Epidermal melanocyte (primary cell): ENCODE results near the gene PACS1.
A peak's percentile ranks its signal among the peaks of the same experiment; 100 is the strongest.
"Not testable (repeated sequence)": the region's sequence is repeated elsewhere in the genome, so short reads cannot be mapped to it uniquely, and the experiment has no call there.

Source experiments
- DNase-seq: peaks from one replicate; pipeline ENCODE4 v3.0.0; 2011; ENCODE audit warnings: low spot score; ENCODE audit not compliant: insufficient read length

Gene PACS1

DNA sequence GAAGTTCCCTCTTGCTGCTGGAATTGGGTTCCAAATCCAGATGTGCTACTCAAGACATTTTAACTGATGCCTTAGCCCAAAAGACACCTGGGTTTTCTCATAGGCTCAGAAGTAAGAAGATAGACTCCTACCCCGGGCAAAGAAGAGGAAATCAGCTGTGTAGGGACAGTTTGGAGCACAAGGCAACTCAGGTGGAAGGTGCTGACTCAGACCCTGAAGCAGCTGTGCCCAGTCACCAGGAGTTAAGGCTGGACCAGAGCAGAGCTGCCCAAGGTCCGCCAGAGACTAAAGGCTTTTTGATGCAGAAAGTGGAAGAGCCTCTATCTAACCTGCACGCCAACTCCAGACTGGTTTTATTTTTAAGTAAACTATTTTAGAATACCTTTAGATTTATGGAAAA is 177.7 kb downstream of the PACS1 start:
- DNase-seq = no peak

DNA sequence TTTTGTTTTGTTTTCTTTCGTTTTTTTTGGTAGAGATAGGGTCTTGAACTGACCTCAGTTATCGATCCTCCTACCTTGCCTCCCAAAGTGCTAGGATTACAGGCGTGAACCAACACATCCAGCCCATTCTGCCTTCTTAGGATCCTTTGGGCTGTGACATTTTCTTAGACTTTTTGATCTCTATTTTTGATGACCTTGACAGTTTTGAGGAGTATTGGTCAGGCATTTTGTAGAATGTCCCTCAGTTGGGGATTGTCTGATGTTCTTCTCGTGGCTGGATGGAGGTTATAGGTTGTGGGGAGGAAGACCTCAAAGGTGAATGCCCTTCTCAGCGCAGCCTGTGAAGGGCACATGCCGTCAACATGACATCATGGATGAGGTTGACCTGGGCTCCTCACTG is 178.8 kb downstream of the PACS1 start:
- DNase-seq = no peak

DNA sequence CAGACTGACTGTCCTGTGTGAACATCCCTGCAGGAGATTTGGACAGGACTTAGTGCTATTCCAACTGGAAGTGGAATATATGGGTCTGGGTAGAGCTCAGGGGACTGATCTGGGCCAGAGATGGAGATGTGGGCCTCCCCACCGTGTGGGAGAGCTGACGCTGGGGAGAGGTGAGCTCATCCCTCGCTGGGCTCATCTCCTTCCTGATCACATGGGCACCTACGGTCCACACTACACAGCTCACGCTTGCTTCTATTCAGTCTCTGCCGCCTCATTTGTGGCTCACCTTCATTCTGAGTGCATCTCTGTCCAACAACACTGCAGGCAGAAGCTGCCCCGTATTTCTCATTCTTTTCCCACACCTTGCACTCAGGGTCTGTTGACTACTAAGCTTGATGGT is 181.7 kb downstream of the PACS1 start:
- no peak for DNase-seq

DNA sequence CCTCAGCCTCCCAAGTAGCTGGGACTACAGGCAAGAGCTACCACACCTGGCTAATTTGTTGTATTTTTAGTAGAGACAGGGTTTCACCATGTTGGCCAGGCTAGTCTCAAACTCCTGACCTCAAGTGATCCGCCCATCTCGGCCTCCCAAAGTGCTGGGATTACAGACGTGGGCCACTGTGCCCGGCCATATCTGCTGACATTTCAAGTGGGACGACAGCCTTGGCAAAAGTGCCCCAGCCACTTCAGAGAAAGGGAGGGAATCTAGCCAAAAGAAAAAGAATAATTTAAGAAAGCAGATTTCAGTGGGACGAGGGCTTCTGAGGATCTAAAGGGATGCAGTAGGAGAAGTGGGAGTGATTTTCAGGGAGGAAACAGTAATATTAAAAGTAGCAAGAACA is 183.0 kb downstream of the PACS1 start:
- not testable (repeated sequence) for DNase-seq

DNA sequence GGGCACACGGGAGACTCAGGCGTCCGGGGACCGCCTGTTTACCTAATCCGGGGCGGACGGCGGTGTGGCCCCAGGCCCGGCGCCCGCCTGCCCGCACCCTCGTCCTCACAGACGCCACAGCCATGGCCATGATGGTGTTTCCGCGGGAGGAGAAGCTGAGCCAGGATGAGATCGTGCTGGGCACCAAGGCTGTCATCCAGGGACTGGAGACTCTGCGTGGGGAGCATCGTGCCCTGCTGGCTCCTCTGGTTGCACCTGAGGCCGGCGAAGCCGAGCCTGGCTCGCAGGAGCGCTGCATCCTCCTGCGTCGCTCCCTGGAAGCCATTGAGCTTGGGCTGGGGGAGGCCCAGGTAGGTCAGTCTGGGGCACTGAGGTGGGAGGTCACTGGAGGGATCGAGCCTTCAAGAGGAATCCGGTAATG is 188.4 kb downstream of the PACS1 start:
- no peak for DNase-seq

DNA sequence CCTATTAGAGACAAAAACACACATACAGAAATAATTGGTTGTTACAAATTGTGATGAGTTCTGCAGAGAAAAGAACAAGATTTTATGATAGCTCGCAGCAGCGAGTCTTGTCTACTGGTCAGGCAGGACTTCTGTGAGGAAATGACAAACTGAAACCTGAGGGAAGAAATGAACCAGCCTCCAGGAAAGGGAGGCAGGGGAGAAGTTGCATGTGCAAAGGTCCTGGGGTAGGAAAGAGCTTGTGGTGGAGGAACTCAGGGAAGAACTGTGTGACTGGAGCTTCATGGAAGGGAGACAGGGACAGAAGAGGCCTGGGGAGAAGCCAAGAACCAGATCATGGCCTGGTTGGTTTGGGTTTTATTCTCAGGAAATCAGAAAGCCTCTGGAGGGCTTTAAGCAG is 189.2 kb downstream of the PACS1 start:
- DNase-seq = no peak

DNA sequence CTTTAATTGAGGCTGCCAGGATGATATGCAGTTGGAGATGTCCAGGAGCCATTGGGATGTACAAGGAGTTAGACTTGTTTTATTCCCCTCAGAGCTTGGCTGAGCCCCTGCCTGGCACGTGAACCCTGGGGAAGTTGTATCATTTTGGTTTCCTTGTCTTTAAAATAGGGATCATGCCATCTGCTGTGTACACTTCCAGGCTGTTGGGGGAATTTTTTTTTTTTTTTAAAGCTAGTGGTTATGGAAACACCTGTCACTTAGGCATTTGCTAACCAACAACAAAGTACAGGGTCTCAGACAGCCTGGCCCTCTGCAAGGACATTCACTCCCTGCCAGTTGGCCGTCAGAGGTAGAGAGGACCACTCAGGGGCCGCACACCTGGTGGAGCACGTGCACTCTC is 189.9 kb downstream of the PACS1 start:
- DNase-seq = no peak

DNA sequence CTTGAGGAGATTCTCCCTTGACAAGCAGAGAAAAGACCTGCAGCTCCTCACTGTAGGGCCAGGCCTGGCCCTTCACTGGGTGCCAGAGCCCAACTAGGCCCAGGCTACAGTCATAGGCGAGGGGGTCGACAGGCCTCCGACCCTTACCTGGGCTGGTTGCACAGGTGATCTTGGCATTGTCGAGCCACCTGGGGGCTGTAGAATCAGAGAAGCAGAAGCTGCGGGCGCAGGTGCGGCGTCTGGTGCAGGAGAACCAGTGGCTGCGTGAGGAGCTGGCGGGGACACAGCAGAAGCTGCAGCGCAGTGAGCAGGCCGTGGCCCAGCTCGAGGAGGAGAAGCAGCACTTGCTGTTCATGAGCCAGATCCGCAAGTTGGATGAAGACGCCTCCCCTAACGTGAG is 191.5 kb downstream of the PACS1 start:
- DNase-seq = no peak

DNA sequence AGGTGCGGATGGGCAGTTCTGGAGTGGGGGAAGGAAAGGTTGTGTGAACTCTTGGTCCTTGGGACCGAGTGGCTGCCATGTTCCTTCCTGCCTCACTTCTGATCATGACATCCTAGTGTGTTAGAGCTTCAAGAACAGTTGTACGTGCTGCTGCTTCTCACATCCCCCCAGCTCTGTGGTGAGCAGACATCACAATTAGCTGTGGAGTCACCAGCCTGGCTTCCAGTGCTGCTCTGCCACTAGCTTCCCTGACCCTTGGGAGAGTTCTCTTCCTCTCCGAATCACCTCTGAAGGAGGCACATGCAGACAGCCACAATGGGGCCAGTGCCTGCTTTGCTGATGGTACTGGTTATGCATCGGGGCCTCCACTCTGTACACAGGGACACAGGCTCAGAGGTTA is 192.1 kb downstream of the PACS1 start:
- no peak for DNase-seq

DNA sequence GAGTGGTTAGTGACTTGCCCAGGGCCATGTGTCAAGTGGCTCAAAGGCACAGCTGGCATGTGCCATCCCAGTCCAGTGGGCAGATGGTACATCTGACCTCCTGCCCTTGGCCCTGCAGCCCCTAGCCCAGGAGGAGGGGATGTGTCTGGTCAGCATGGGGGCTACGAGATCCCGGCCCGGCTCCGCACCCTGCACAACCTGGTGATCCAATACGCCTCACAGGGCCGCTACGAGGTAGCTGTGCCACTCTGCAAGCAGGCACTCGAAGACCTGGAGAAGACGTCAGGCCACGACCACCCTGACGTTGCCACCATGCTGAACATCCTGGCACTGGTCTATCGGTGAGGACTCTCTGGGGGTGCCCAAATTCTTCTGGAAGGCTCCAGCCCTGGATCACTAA is 192.6 kb downstream of the PACS1 start:
- no peak for DNase-seq

DNA sequence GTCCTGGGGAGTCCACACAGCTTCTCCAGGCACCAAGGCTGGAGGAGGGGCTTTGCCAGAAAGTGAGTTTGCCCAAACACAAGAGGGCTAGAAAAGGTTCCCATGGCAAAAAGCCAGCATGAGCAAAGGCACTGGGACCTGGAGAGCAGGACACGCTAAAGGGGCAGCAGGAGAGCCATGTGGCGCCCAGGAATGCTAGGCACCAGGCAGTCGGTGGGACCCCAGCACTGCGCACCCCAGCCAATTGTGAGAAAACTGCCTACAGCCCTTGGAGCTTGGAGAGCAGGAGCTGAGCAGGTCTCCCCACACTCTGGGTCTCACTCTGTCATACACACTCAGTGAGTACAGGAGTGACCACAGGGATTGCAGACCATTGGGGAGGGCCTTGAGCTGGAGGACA is 193.2 kb downstream of the PACS1 start:
- no peak for DNase-seq

DNA sequence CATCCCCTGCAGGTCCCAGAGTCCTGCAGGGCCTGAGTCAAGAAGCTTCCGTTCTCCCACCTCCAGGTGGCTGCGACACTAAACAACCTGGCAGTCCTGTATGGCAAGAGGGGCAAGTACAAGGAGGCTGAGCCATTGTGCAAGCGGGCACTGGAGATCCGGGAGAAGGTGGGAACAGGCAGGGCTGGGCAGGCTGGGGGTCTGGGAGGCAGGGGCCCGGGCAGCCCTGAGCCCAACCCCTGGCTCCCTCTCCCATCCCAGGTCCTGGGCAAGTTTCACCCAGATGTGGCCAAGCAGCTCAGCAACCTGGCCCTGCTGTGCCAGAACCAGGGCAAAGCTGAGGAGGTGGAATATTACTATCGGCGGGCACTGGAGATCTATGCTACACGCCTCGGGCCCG is 193.7 kb downstream of the PACS1 start:
- DNase-seq = no peak

DNA sequence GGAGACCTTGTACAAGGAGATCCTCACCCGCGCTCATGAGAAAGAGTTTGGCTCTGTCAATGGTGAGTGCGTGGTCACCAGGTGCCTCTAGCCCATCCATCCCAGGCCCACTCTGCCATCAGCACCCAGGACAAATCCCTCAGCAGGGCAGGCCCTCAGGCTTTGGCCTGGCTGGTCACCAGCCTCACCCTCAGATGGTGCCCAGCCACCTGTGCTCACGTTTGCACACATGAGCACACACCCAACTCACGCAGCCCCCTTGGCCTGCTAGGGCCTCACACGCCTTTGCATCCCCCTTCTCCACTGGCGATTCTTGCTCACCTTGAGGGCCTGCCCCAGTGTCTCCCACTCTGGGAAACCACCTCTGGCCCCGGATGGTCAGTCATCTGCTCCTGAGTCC is 194.3 kb downstream of the PACS1 start:
- no peak for DNase-seq

DNA sequence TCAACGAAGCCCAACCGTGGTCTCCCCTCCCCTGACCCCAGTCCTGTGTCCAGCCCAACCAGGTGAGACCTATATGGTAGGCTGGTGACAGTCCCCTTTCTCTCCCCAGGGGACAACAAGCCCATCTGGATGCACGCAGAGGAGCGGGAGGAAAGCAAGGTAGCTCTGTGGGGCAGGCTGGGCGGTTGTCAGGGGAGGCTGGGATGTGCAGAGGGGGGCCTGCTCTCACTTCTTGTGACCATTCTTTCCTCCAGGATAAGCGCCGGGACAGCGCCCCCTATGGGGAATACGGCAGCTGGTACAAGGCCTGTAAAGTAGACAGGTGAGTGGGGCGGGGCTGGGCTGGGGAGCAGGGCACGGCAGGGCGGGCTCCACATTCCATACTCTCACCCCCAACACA is 194.8 kb downstream of the PACS1 start:
- DNase-seq = no peak

DNA sequence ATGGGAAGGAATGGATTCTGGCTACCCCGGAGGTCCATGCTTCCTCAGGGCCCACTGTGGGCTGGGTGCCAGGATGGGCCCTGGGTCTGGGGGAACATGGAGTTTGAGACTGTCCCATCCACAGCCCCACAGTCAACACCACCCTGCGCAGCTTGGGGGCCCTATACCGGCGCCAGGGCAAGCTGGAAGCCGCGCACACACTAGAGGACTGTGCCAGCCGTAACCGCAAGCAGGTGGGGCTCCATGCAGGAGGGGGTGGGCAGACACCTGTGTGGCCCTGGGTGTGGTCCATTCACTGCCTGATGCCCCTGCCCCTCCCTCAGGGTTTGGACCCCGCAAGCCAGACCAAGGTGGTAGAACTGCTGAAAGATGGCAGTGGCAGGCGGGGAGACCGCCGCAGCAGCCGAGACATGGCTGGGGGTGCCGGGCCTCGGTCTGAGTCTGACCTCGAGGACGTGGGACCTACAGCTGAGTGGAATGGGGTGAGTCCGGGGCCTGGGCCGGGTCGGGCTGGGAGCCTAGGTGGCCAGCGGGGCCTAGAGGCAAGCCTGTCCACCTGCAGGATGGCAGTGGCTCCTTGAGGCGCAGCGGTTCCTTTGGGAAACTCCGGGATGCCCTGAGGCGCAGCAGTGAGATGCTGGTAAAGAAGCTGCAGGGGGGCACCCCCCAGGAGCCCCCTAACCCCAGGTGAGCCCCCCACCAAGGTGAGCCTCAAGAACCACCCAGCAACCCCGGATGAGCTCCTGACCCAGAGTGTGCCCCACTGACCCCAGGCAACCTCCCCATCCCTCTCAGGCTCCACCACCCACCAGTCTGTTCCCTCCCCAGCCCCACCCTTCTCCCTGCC is 195.7 kb downstream of the PACS1 start:
- DNase-seq = no peak

DNA sequence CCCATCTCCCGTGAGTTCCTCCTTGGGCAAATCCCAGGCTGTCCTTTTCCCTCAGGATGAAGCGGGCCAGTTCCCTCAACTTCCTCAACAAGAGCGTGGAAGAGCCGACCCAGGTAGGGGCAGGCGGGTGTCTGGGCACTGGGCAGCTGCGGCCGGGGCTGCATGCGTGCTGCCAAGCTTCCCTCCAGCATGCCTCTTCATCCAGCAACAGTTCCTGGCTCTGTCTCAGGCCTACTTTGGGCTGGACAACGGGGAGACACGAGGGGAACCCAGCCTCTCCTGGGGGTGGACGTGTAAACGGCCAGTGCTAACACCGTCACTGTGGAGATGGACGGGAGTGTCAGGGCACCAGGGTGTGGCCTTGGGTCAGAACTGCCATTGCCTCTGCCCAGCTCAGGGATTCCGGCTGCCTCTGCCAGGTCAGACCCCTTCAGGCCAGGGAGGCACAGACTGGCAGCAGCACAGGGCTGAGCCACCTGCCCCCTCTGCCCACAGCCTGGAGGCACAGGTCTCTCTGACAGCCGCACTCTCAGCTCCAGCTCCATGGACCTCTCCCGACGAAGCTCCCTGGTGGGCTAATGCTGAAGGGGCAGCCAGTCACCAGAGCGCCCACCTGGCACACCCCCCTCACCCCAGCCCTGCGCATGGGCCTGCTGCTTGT is 196.4 kb downstream of the PACS1 start:
- DNase-seq = no peak

DNA sequence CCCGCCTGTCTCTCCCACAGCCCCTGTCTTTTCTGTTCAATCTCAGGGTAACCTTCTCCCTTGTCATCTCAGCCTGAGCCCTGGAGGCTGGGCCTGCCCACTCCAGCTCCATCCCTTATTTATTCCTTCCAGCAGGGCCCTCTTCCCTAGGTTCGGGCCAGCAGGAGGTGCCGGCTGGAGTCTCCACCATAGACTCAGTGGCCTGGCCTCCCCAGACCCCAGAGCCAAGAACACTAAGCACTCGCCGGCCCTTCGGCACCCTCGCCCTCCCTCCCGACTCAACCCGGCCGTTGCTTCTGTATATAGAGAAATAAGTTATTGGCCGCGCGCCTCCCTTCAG is 196.9 kb downstream of the PACS1 start:
- DNase-seq = no peak

DNA sequence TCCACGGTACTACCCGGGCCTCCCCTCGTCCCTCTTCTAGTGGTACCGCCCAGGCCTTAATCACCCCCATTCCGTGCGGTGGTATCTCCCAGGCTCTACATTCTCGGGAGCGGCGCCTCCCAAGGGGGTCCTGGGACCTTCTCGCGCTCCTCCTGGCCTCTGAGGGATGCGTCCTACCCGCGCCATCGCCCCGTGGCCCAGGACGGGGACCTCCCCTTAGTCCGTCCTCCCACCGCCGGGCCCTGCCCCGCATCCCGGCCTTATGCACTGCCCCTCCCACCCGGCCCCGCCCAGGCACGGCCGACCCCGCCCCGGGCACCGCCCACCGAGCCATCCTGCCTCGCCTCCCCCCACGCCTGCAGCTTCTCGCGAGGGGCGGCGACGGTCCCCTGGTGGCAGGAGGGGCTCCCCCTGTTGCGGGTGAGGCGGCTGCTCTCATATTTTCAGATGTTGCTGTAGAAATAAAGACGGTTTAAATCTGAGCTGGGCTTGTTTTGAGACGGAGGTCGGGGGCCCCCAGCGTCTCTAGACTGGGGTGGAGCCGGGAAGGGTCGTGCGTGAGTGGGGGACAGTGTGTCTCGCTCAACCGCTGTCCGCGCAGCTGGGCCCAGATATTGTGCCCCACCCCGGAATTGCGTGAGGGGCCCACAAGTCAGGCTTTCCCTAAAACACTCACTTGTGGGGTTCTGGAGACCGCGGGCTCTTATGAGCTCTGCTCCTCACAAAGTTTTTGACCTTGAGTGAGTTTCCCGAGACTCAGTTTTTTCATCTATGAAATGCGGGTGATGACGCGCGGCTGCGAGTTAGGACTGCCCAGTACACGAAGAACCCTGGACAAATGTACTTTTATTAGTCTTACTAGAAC is 197.5 kb downstream of the PACS1 start:
- peak; percentile 81 for DNase-seq

DNA sequence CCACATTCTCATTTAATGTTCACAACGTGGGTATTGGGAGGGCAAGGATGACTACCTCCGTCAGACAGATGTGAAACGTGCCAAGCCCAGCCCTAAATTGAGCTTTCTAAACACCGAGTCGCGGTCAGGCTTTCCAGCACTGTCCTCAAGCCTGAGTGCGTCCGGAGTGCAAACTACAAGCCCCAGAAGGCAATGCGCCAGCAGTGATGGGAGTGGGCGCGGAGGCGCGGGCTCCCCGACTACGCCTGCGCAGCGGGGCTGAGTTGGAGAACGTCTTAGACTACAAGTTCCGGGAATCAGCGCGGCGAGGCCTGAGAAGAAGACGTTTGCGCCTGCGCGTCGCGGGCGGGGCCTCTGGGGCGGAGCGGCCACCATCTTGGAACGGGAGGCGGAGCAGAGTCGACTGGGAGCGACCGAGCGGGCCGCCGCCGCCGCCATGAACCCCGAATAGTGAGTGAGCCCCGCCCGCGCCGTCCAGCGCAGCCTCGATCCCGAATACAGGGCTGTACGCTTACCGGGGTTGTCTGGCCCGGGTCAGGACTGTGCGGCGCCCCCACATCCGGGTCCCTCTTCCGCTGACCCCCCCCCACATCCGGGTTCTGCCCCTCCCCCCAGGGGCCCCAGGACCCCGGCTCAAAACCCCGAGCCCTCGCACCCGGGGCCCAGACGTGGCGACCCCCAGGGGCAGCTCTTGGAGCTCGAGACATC is 198.3 kb downstream of the PACS1 start, which contains the start of gene RAB1B:
Gene RAB1B, plus strand, starts transcription at position 396 of the 708 bp plus-strand sequence. Its CDS starts 41 bp downstream, at position 437.
- peak; percentile 96 for DNase-seq

DNA sequence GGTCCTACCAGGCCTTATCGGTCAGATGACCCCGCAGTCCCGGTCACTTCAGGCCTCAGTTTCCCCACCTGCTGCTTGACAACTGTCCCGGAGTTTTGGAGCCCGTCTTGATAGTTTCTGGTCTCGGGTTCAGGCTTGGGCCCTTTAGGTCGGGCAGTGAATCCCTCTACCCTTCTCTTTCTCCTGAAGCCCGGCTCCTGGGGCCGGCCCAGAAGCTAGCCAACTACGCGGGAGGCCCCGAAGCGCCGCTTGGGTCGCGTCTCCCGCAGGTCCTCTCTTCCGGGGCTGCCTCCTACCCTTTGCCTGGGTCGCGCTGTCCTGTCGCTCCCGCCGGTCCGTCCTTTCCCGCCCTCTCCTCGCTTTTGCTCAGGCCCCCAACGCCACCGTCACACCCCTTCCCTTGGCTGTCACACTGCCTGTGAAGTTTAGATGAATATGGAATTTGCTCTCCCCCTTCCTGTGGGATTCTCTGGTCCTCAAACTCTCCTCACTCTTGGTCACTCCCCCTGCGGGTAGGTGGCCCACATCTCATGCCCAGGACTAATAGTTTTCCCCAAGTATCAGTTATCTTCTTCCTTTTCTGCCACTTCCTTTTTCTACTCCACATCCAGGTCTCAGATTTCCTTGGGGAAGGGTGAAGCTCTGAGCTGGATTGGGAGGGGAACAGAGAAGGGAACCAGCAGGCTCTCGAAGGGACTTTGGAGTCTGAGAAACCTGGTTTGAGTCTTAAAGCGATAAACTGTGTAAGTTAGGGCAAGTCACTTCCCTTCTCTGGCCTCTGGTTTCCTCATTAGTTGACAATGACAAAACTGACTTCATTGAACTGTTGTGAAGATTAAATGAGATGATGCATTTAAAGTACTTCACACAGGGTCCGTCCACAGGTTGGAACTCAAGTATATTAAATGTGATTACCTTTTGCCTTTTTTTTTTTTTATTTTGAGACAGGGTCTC is 199.2 kb downstream of the PACS1 start:
- DNase-seq = no peak
